ENCODE data around the gene SFSWAP. TPM values are rescaled to one million over a fixed set of nuclear protein-coding genes. Genes with fewer than 3 reads are reported as not detected.

The SFSWAP gene
- total and polyA plus RNA-seq, 7 experiments from 2014 or later: 16.9 to 120 (median 97.4) TPM

GRCh38 chr12:131830914-131831571, 120.2 kb downstream of the SFSWAP start:
- H3K27ac Mint-ChIP-seq: no peak overlapping the region
- H3K9me3 ChIP-seq (ENCODE audit: control insufficient read depth in 2 of 3, low read length in 3 of 3): no peaks in the 10 kb centered on the region
- H3K27me3 Mint-ChIP-seq: peaks cover 25 to 48% (median 28%) of the 10 kb centered on the region in 5 donors
- H3K27me3 ChIP-seq (ENCODE audit: control insufficient read depth in 2 of 2, insufficient read depth in 2 of 2, low read length in 2 of 2): peaks cover 0 to 6% of the 10 kb centered on the region in 2 donors
- H3K27ac ChIP-seq (ENCODE audit: low read depth, low read length): no peak overlapping the region
- no peaks in the 10 kb centered on the region for H3K36me3 ChIP-seq (ENCODE audit: control insufficient read depth in 2 of 3, insufficient read depth in 3 of 3, low read length in 3 of 3)
- H3K4me3 Mint-ChIP-seq: peak overlapping the region; percentile 61 to 78 (median 72)
- H3K4me1 ChIP-seq (ENCODE audit: control insufficient read depth in 2 of 2, insufficient read depth in 2 of 2, low read length in 2 of 2): peaks cover 0 to 19% of the 10 kb centered on the region in 2 donors
- no peaks in the 10 kb centered on the region for H3K9me3 Mint-ChIP-seq
- intact Hi-C loops (cut with micrococcal nuclease): loop anchor here in 1 of 2 donors (2.0 to 10.0 kb wide), 4 partner anchors 64 to 726 kb away; partner anchors contain the start of genes EP400 and ULK1
- ChIA-PET CTCF (interaction anchor here (1.0 kb wide), 1 partner anchor 727 kb away, joined by 4 read pairs; no protein-coding TSS in a partner anchor), POLR2A (no interaction called here)
- DNase-seq (peak in 4 of 9 donors; percentile 16 to 41 (median 26)), ATAC-seq (peak; percentile 19)
- H3K36me3 Mint-ChIP-seq: no peaks in the 10 kb centered on the region
- peak overlapping the region; percentile 13 for H3K4me3 ChIP-seq (ENCODE audit: low read length)
- H3K4me1 Mint-ChIP-seq: peaks cover 4 to 14% (median 10%) of the 10 kb centered on the region in 7 donors

- CTCF ChIA-PET: no interaction called here
- H3K27me3 ChIP-seq (ENCODE audit: control insufficient read depth in 2 of 2, insufficient read depth in 2 of 2, low read length in 2 of 2): peaks cover 0 to 5% of the 10 kb centered on the region in 2 donors
Measured at GRCh38 chr12:131831635-131832041, 120.7 kb downstream of the SFSWAP start.

GRCh38 chr12:131832321-131833231, 121.7 kb downstream of the SFSWAP start:
- Mint-ChIP-seq H3K27me3 (peaks cover 12 to 34% (median 16%) of the 10 kb centered on the region in 5 donors), H3K36me3 (no peaks in the 10 kb centered on the region), H3K4me3 (no peak overlapping the region), H3K27ac (no peak overlapping the region), H3K4me1 (peaks cover 4 to 12% (median 10%) of the 10 kb centered on the region in 7 donors), H3K9me3 (no peaks in the 10 kb centered on the region)
- CTCF ChIA-PET: no interaction called here
- Histone ChIP-seq H3K4me1 (ENCODE audit: control insufficient read depth in 2 of 2, insufficient read depth in 2 of 2, low read length in 2 of 2) (peaks cover 0 to 19% of the 10 kb centered on the region in 2 donors), H3K4me3 (ENCODE audit: low read length) (no peak overlapping the region), H3K36me3 (ENCODE audit: control insufficient read depth in 2 of 3, insufficient read depth in 3 of 3, low read length in 3 of 3) (no peaks in the 10 kb centered on the region), H3K27me3 (ENCODE audit: control insufficient read depth in 2 of 2, insufficient read depth in 2 of 2, low read length in 2 of 2) (peaks cover 0 to under 1% of the 10 kb centered on the region in 2 donors), H3K9me3 (ENCODE audit: control insufficient read depth in 2 of 3, low read length in 3 of 3) (no peaks in the 10 kb centered on the region), H3K27ac (ENCODE audit: low read depth, low read length) (no peak overlapping the region)
- intact Hi-C loops (cut with micrococcal nuclease): loop anchor here in 1 of 2 donors (5.0 to 10.0 kb wide), 2 partner anchors 115 to 228 kb away; partner anchors contain the start of gene EP400
- DNase-seq (no peak), ATAC-seq (no peak)
- POLR2A ChIA-PET: no interaction called here

More at GRCh38 chr12:131831635-131832041, 120.7 kb downstream of the SFSWAP start:
- no peak overlapping the region for H3K27ac Mint-ChIP-seq
- POLR2A ChIA-PET: no interaction called here
- H3K27ac ChIP-seq (ENCODE audit: low read depth, low read length): no peak overlapping the region
- H3K4me3 Mint-ChIP-seq: peak overlapping the region in 6 of 10 donors; percentile 21 to 78 (median 74)
- H3K4me1 ChIP-seq (ENCODE audit: control insufficient read depth in 2 of 2, insufficient read depth in 2 of 2, low read length in 2 of 2): peaks cover 0 to 19% of the 10 kb centered on the region in 2 donors
- no peak for ATAC-seq
- peaks cover 19 to 42% (median 22%) of the 10 kb centered on the region in 5 donors for H3K27me3 Mint-ChIP-seq
- no peaks in the 10 kb centered on the region for H3K36me3 ChIP-seq (ENCODE audit: control insufficient read depth in 2 of 3, insufficient read depth in 3 of 3, low read length in 3 of 3)
- intact Hi-C loops (cut with micrococcal nuclease): loop anchor here in 1 of 2 donors (2.0 to 10.0 kb wide), 4 partner anchors 63 to 727 kb away; partner anchors contain the start of genes EP400 and ULK1
- H3K36me3 Mint-ChIP-seq: no peaks in the 10 kb centered on the region
- no peaks in the 10 kb centered on the region for H3K9me3 ChIP-seq (ENCODE audit: control insufficient read depth in 2 of 3, low read length in 3 of 3)
- H3K4me3 ChIP-seq (ENCODE audit: low read length): no peak overlapping the region
- no peaks in the 10 kb centered on the region for H3K9me3 Mint-ChIP-seq
- peaks cover 4 to 14% (median 10%) of the 10 kb centered on the region in 7 donors for H3K4me1 Mint-ChIP-seq
- DNase-seq: no peak

GRCh38 chr12:131833288-131833895, 122.5 kb downstream of the SFSWAP start:
- Histone ChIP-seq H3K4me3 (ENCODE audit: low read length) (no peak overlapping the region), H3K4me1 (ENCODE audit: control insufficient read depth in 2 of 2, insufficient read depth in 2 of 2, low read length in 2 of 2) (peaks cover 0 to 19% of the 10 kb centered on the region in 2 donors), H3K27ac (ENCODE audit: low read depth, low read length) (no peak overlapping the region), H3K27me3 (ENCODE audit: control insufficient read depth in 2 of 2, insufficient read depth in 2 of 2, low read length in 2 of 2) (no peaks in the 10 kb centered on the region), H3K9me3 (ENCODE audit: control insufficient read depth in 2 of 3, low read length in 3 of 3) (no peaks in the 10 kb centered on the region), H3K36me3 (ENCODE audit: control insufficient read depth in 2 of 3, insufficient read depth in 3 of 3, low read length in 3 of 3) (no peaks in the 10 kb centered on the region)
- ChIA-PET CTCF (no interaction called here), POLR2A (no interaction called here)
- DNase-seq: no peak
- no peak for ATAC-seq
- peak overlapping the region in 1 of 9 donors; percentile 25 for H3K27ac Mint-ChIP-seq
- peaks cover 10 to 32% (median 14%) of the 10 kb centered on the region in 5 donors for H3K27me3 Mint-ChIP-seq
- H3K4me3 Mint-ChIP-seq: no peak overlapping the region
- no peaks in the 10 kb centered on the region for H3K9me3 Mint-ChIP-seq
- intact Hi-C loops (cut with micrococcal nuclease): loop anchor here in 1 of 2 donors (5.0 to 10.0 kb wide), 2 partner anchors 114 to 229 kb away; partner anchors contain the start of gene EP400
- H3K36me3 Mint-ChIP-seq: no peaks in the 10 kb centered on the region
- H3K4me1 Mint-ChIP-seq: peaks cover 4 to 10% (median 8%) of the 10 kb centered on the region in 7 donors

- Histone ChIP-seq H3K27me3 (ENCODE audit: control insufficient read depth in 2 of 2, insufficient read depth in 2 of 2, low read length in 2 of 2) (no peaks in the 10 kb centered on the region), H3K27ac (ENCODE audit: low read depth, low read length) (no peak overlapping the region), H3K4me1 (ENCODE audit: control insufficient read depth in 2 of 2, insufficient read depth in 2 of 2, low read length in 2 of 2) (peaks cover 0 to 19% of the 10 kb centered on the region in 2 donors), H3K9me3 (ENCODE audit: control insufficient read depth in 2 of 3, low read length in 3 of 3) (no peaks in the 10 kb centered on the region), H3K36me3 (ENCODE audit: control insufficient read depth in 2 of 3, insufficient read depth in 3 of 3, low read length in 3 of 3) (no peaks in the 10 kb centered on the region), H3K4me3 (ENCODE audit: low read length) (no peak overlapping the region)
- H3K36me3 Mint-ChIP-seq: no peaks in the 10 kb centered on the region
- intact Hi-C loops (cut with micrococcal nuclease): loop anchor here in 1 of 2 donors (5.0 to 10.0 kb wide), 2 partner anchors 113 to 229 kb away; partner anchors contain the start of gene EP400
- no peak overlapping the region for H3K4me3 Mint-ChIP-seq
- CTCF ChIA-PET: no interaction called here
- no peak overlapping the region for H3K27ac Mint-ChIP-seq
- POLR2A ChIA-PET: no interaction called here
- DNase-seq (no peak), ATAC-seq (no peak)
- H3K4me1 Mint-ChIP-seq: peaks cover 4 to 10% (median 8%) of the 10 kb centered on the region in 7 donors
- no peaks in the 10 kb centered on the region for H3K9me3 Mint-ChIP-seq
- H3K27me3 Mint-ChIP-seq: peaks cover 10 to 32% (median 13%) of the 10 kb centered on the region in 5 donors
Measured at GRCh38 chr12:131833896-131834641, 123.2 kb downstream of the SFSWAP start.

Measured in naive thymus-derived CD4-positive, alpha-beta T cell (primary cell).